ENCODE data around the gene MACROD1.

Gene MACROD1

GRCh38 chr11:63951779-63952536 lies 214.0 kb downstream of the MACROD1 start:
- DNase-seq (ENCODE audit: low spot score): no peak

Measured in kidney capillary endothelial cell (primary cell).